ENCODE measurements around the gene SKIC2.
"Not testable (repeated sequence)": the region's sequence is repeated elsewhere in the genome, so short reads cannot be mapped to it uniquely, and the experiment has no call there.

The SKIC2 gene

DNA sequence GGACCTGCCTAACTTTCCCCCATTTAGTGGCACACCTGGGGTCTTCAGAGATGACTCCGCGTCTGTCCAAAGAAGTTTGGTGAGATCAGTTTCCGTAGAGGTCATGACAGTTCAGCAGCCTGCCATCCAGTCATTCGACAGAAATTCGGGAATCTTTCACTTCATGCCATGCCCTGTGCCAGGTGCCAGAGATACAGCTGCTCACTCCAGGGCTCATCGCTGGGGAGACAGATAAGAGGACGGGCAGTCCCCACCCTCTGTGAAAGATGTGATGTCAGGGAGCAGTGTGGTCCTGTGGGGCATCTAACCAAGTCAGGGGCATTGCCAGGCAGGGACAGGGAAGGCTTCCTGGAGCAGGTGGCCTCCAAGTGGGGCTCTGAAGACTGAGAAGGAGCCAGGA lies 44.3 kb downstream of the SKIC2 start:
- DNase-seq (ENCODE audit: low read depth in 2 of 2, low spot score in 1 of 2): not testable (repeated sequence)

- DNase-seq (ENCODE audit: low read depth in 2 of 2, low spot score in 1 of 2): not testable (repeated sequence)
Measured at GRCh38 chr6:32004393-32004792, 45.4 kb downstream of the SKIC2 start.

GRCh38 chr6:32004864-32005537 lies 46.0 kb downstream of the SKIC2 start:
- not testable (repeated sequence) for DNase-seq (ENCODE audit: low read depth in 2 of 2, low spot score in 1 of 2)

- DNase-seq (ENCODE audit: low read depth in 2 of 2, low spot score in 1 of 2): not testable (repeated sequence)
Measured at GRCh38 chr6:32005538-32005880, 46.5 kb downstream of the SKIC2 start.

- DNase-seq (ENCODE audit: low read depth in 2 of 2, low spot score in 1 of 2): not testable (repeated sequence)
Measured at GRCh38 chr6:32005991-32006529, 47.1 kb downstream of the SKIC2 start.

DNA sequence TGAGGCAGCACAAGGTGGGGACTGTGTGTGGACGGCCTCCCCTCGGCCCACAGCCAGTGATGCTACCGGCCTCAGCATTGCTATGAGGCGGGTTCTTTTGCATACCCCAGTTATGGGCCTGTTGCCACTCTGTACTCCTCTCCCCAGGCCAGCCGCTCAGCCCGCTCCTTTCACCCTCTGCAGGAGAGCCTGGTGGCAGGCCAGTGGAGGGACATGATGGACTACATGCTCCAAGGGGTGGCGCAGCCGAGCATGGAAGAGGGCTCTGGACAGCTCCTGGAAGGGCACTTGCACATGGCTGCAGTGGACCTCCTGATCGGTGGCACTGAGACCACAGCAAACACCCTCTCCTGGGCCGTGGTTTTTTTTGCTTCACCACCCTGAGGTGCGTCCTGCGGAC lies 48.1 kb downstream of the SKIC2 start:
- DNase-seq (ENCODE audit: low read depth in 2 of 2, low spot score in 1 of 2): not testable (repeated sequence)

DNA sequence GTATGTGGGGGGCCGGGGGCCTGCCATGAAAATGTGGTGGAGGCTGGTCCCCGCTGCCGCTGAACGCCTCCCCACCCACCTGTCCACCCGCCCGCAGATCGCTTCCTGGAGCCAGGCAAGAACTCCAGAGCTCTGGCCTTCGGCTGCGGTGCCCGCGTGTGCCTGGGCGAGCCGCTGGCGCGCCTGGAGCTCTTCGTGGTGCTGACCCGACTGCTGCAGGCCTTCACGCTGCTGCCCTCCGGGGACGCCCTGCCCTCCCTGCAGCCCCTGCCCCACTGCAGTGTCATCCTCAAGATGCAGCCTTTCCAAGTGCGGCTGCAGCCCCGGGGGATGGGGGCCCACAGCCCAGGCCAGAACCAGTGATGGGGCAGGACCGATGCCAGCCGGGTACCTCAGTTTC lies 49.1 kb downstream of the SKIC2 start:
- not testable (repeated sequence) for DNase-seq (ENCODE audit: low read depth in 2 of 2, low spot score in 1 of 2)

DNA sequence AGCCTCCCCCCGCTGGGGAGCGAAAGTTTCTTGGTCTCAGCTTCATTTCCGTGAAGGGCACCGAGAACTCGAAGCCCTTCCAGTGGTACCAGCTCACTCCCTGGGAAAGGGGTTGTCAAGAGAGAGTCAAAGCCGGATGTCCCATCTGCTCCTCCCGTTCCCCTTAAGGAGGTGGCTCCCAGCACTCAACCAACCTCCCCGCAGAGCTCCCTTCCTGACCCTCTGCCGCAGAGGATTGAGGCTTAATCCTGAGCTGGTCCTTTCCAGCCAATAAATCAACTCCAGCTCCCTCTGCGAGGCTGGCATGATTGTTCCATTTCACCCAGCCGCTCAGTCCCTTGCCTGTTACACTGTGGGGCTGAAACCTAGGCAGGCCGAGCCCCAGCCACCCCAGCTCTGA lies 49.6 kb downstream of the SKIC2 start:
- not testable (repeated sequence) for DNase-seq (ENCODE audit: low read depth in 2 of 2, low spot score in 1 of 2)

GRCh38 chr6:32009537-32009936 lies 50.6 kb downstream of the SKIC2 start:
- not testable (repeated sequence) for DNase-seq (ENCODE audit: low read depth in 2 of 2, low spot score in 1 of 2)

GRCh38 chr6:32010856-32011530 lies 52.0 kb downstream of the SKIC2 start:
- DNase-seq (ENCODE audit: low read depth in 2 of 2, low spot score in 1 of 2): not testable (repeated sequence)

GRCh38 chr6:32012941-32013617 lies 54.1 kb downstream of the SKIC2 start:
- not testable (repeated sequence) for DNase-seq (ENCODE audit: low read depth in 2 of 2, low spot score in 1 of 2)

DNA sequence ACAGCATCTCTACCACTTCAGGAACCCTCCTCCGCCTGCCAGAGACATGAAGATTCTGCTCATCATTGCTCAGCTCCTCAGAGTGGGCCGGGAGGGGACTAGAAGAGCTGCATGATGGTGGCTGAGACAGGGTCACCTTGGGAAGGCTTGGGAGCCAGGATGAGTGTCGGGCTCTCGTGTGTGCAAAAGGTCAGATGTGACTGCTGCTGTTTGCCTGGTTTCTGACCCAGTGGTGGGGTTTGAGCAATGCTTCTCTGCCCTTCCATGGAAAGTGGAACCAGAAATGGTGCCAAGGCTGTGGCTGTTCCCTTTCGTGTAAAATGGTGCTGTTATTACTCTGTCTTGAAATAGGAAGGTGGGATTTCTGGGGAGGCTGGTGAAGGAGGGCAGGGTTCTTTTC lies 54.8 kb downstream of the SKIC2 start:
- DNase-seq (ENCODE audit: low read depth in 2 of 2, low spot score in 1 of 2): not testable (repeated sequence)

DNA sequence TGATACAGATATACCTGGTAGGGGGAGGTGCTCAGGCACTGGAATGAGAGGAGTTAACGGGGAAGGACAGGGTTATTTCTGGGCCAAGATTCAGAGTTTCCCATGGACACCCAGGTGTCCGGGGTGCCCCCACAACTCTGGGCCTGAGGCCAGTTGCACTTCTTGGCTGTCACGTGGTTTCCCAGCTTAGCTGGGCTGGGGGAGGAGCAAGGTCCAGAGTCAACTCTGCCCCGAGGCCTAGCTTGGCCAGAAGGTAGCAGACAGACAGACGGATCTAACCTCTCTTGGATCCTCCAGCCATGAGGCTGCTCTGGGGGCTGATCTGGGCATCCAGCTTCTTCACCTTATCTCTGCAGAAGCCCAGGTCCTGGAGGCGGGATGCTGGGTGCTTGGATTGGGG lies 55.6 kb downstream of the SKIC2 start, which contains the start of gene C4B:
Gene C4B (plus strand): TSS at position 249 of the 400 bp plus-strand sequence. CDS start 51 bp downstream, at position 300.
- DNase-seq (ENCODE audit: low read depth in 2 of 2, low spot score in 1 of 2): not testable (repeated sequence)

Data from stimulated activated CD8-positive, alpha-beta memory T cell treated with anti-CD3 and anti-CD28 coated beads, Interleukin-4, amount 100 ng/mL, for 1 hour (primary cell).